Measurements from ENCODE around the gene ZSCAN18. TPM values are rescaled to one million over a fixed set of nuclear protein-coding genes. Genes with fewer than 3 reads are reported as not detected.

Gene ZSCAN18
- total and polyA plus RNA-seq, 9 of the 15 experiments (the other 6 are each of a cell fraction or from before 2014, with no cell fraction given) = 0.07 to 1.9 (median 0.31) TPM; not detected in 1

DNA sequence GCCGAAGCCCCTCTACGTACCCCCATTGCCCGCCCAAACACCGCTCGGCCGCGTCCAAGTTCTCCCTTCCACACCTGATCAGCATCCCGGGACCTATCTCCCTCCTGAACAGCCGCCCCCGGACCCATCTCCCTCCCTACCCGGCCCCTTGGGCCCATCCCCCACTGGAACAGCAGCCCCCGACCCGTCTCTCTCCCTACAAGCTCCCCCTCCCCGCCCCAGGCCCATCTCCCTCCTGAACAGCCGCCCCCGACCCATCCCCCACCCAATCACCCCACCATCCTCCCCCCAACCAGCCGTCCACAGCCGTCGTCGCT lies 63.6 kb downstream of the ZSCAN18 start (continued):
- TF ChIP-seq, protein P1, sequence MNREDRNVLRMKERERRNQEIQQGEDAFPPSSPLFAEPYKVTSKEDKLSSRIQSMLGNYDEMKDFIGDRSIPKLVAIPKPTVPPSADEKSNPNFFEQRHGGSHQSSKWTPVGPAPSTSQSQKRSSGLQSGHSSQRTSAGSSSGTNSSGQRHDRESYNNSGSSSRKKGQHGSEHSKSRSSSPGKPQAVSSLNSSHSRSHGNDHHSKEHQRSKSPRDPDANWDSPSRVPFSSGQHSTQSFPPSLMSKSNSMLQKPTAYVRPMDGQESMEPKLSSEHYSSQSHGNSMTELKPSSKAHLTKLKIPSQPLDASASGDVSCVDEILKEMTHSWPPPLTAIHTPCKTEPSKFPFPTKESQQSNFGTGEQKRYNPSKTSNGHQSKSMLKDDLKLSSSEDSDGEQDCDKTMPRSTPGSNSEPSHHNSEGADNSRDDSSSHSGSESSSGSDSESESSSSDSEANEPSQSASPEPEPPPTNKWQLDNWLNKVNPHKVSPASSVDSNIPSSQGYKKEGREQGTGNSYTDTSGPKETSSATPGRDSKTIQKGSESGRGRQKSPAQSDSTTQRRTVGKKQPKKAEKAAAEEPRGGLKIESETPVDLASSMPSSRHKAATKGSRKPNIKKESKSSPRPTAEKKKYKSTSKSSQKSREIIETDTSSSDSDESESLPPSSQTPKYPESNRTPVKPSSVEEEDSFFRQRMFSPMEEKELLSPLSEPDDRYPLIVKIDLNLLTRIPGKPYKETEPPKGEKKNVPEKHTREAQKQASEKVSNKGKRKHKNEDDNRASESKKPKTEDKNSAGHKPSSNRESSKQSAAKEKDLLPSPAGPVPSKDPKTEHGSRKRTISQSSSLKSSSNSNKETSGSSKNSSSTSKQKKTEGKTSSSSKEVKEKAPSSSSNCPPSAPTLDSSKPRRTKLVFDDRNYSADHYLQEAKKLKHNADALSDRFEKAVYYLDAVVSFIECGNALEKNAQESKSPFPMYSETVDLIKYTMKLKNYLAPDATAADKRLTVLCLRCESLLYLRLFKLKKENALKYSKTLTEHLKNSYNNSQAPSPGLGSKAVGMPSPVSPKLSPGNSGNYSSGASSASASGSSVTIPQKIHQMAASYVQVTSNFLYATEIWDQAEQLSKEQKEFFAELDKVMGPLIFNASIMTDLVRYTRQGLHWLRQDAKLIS (CRISPR knock-in tag; IDR thresholded peaks at IDR 0.05) = no peak
- TF ChIP-seq ELF4 (CRISPR knock-in tag; IDR thresholded peaks at IDR 0.05) (no peak), ELF2 (CRISPR knock-in tag; IDR thresholded peaks at IDR 0.05) (no peak)

Other genes starting within 250 kb of the ZSCAN18 start
Only the 7 nearest of the 15 such genes appear.
- gene C19orf18, start 123.7 kb downstream of the ZSCAN18 start, total RNA-seq (2014; rRNA removed) = not detected in 2 replicates
- gene C19orf18, start 123.7 kb downstream of the ZSCAN18 start, total RNA-seq (2014; rRNA removed; fragmentation: Illumina TruSeq; extraction: Trizol) = not detected in 2 replicates
- gene C19orf18, start 123.7 kb downstream of the ZSCAN18 start, total RNA-seq (2015; rRNA removed; fragmentation: Illumina TruSeq; extraction: Trizol) = not detected in 2 replicates
- not detected in 2 replicates for gene C19orf18, start 123.7 kb downstream of the ZSCAN18 start, total RNA-seq (2021)
- gene C19orf18, start 123.7 kb downstream of the ZSCAN18 start, polyA plus RNA-seq (2011; rRNA removed) = not detected in 2 replicates
- gene C19orf18, start 123.7 kb downstream of the ZSCAN18 start, polyA plus RNA-seq (2014; fragmentation: Illumina TruSeq; extraction: Trizol) = not detected in 2 replicates
- not detected for gene C19orf18, start 123.7 kb downstream of the ZSCAN18 start, polyA plus RNA-seq (2014; fragmentation: Nextera tagmentation; extraction: Ambion mirVana)
- gene C19orf18, start 123.7 kb downstream of the ZSCAN18 start, polyA plus RNA-seq (2014; rRNA removed) = not detected in 2 replicates
- gene ZNF606, start 95.4 kb downstream of the ZSCAN18 start, total RNA-seq (2014; rRNA removed) = 0.18 and 0.53 TPM in 2 replicates
- 0.32 and 0.44 TPM in 2 replicates for gene ZNF606, start 95.4 kb downstream of the ZSCAN18 start, total RNA-seq (2014; rRNA removed; fragmentation: Illumina TruSeq; extraction: Trizol)
- gene ZNF606, start 95.4 kb downstream of the ZSCAN18 start, total RNA-seq (2015; rRNA removed; fragmentation: Illumina TruSeq; extraction: Trizol) = 0.25 and 0.34 TPM in 2 replicates
- gene ZNF606, start 95.4 kb downstream of the ZSCAN18 start, total RNA-seq (2021) = 0.45 and 0.84 TPM in 2 replicates
- 0.28 TPM in 1 of 2 replicates, not detected in the other for gene ZNF606, start 95.4 kb downstream of the ZSCAN18 start, polyA plus RNA-seq (2011; rRNA removed)
- gene ZNF606, start 95.4 kb downstream of the ZSCAN18 start, polyA plus RNA-seq (2014; fragmentation: Illumina TruSeq; extraction: Trizol) = 0.31 and 0.37 TPM in 2 replicates
- gene ZNF606, start 95.4 kb downstream of the ZSCAN18 start, polyA plus RNA-seq (2014; fragmentation: Nextera tagmentation; extraction: Ambion mirVana) = under 1 TPM; 0.03 to 0.08 TPM
- gene ZNF606, start 95.4 kb downstream of the ZSCAN18 start, polyA plus RNA-seq (2014; rRNA removed) = 0.77 and 0.98 TPM in 2 replicates
- not detected in 2 replicates for gene ZSCAN1, start 64.2 kb downstream of the ZSCAN18 start, total RNA-seq (2014; rRNA removed)
- not detected in 2 replicates for gene ZSCAN1, start 64.2 kb downstream of the ZSCAN18 start, total RNA-seq (2014; rRNA removed; fragmentation: Illumina TruSeq; extraction: Trizol)
- gene ZSCAN1, start 64.2 kb downstream of the ZSCAN18 start, total RNA-seq (2015; rRNA removed; fragmentation: Illumina TruSeq; extraction: Trizol) = not detected in 2 replicates
- gene ZSCAN1, start 64.2 kb downstream of the ZSCAN18 start, total RNA-seq (2021) = not detected in 2 replicates
- gene ZSCAN1, start 64.2 kb downstream of the ZSCAN18 start, polyA plus RNA-seq (2011; rRNA removed) = not detected in 2 replicates
- gene ZSCAN1, start 64.2 kb downstream of the ZSCAN18 start, polyA plus RNA-seq (2014; fragmentation: Illumina TruSeq; extraction: Trizol) = not detected in 2 replicates
- gene ZSCAN1, start 64.2 kb downstream of the ZSCAN18 start, polyA plus RNA-seq (2014; fragmentation: Nextera tagmentation; extraction: Ambion mirVana) = not detected
- not detected in 2 replicates for gene ZSCAN1, start 64.2 kb downstream of the ZSCAN18 start, polyA plus RNA-seq (2014; rRNA removed)
- not detected in 2 replicates for gene ZNF135, start 38.9 kb downstream of the ZSCAN18 start, total RNA-seq (2014; rRNA removed)
- not detected in 2 replicates for gene ZNF135, start 38.9 kb downstream of the ZSCAN18 start, total RNA-seq (2014; rRNA removed; fragmentation: Illumina TruSeq; extraction: Trizol)
- gene ZNF135, start 38.9 kb downstream of the ZSCAN18 start, total RNA-seq (2015; rRNA removed; fragmentation: Illumina TruSeq; extraction: Trizol) = not detected in 2 replicates
- not detected in 2 replicates for gene ZNF135, start 38.9 kb downstream of the ZSCAN18 start, total RNA-seq (2021)
- gene ZNF135, start 38.9 kb downstream of the ZSCAN18 start, polyA plus RNA-seq (2011; rRNA removed) = not detected in 2 replicates
- gene ZNF135, start 38.9 kb downstream of the ZSCAN18 start, polyA plus RNA-seq (2014; fragmentation: Illumina TruSeq; extraction: Trizol) = not detected in 2 replicates
- not detected for gene ZNF135, start 38.9 kb downstream of the ZSCAN18 start, polyA plus RNA-seq (2014; fragmentation: Nextera tagmentation; extraction: Ambion mirVana)
- gene ZNF135, start 38.9 kb downstream of the ZSCAN18 start, polyA plus RNA-seq (2014; rRNA removed) = not detected in 2 replicates
- gene ZNF329, start 52.6 kb upstream of the ZSCAN18 start, total RNA-seq (2014; rRNA removed) = 2.0 TPM in 2 replicates
- gene ZNF329, start 52.6 kb upstream of the ZSCAN18 start, total RNA-seq (2014; rRNA removed; fragmentation: Illumina TruSeq; extraction: Trizol) = 3.6 and 4.2 TPM in 2 replicates
- gene ZNF329, start 52.6 kb upstream of the ZSCAN18 start, total RNA-seq (2015; rRNA removed; fragmentation: Illumina TruSeq; extraction: Trizol) = 3.0 and 3.3 TPM in 2 replicates
- 2.2 TPM in 2 replicates for gene ZNF329, start 52.6 kb upstream of the ZSCAN18 start, total RNA-seq (2021)
- gene ZNF329, start 52.6 kb upstream of the ZSCAN18 start, polyA plus RNA-seq (2011; rRNA removed) = 1.2 and 2.4 TPM in 2 replicates
- gene ZNF329, start 52.6 kb upstream of the ZSCAN18 start, polyA plus RNA-seq (2014; fragmentation: Illumina TruSeq; extraction: Trizol) = 2.1 and 2.2 TPM in 2 replicates
- gene ZNF329, start 52.6 kb upstream of the ZSCAN18 start, polyA plus RNA-seq (2014; fragmentation: Nextera tagmentation; extraction: Ambion mirVana) = 1 to 10 TPM in 1 of 2 experiments, under 1 TPM in 1; 0.21 to 1.0 TPM
- 1.2 and 2.0 TPM in 2 replicates for gene ZNF329, start 52.6 kb upstream of the ZSCAN18 start, polyA plus RNA-seq (2014; rRNA removed)
- gene ZNF274, start 84.8 kb upstream of the ZSCAN18 start, total RNA-seq (2014; rRNA removed) = 28.1 and 31.1 TPM in 2 replicates
- 26.8 and 28.9 TPM in 2 replicates for gene ZNF274, start 84.8 kb upstream of the ZSCAN18 start, total RNA-seq (2014; rRNA removed; fragmentation: Illumina TruSeq; extraction: Trizol)
- gene ZNF274, start 84.8 kb upstream of the ZSCAN18 start, total RNA-seq (2015; rRNA removed; fragmentation: Illumina TruSeq; extraction: Trizol) = 21.5 and 22.1 TPM in 2 replicates
- gene ZNF274, start 84.8 kb upstream of the ZSCAN18 start, total RNA-seq (2021) = 28.2 and 28.7 TPM in 2 replicates
- gene ZNF274, start 84.8 kb upstream of the ZSCAN18 start, polyA plus RNA-seq (2011; rRNA removed) = 35.3 and 37.0 TPM in 2 replicates
- gene ZNF274, start 84.8 kb upstream of the ZSCAN18 start, polyA plus RNA-seq (2014; fragmentation: Illumina TruSeq; extraction: Trizol) = 32.0 and 32.8 TPM in 2 replicates
- gene ZNF274, start 84.8 kb upstream of the ZSCAN18 start, polyA plus RNA-seq (2014; fragmentation: Nextera tagmentation; extraction: Ambion mirVana) = 1 to 10 TPM; 5.2 to 5.4 TPM
- gene ZNF274, start 84.8 kb upstream of the ZSCAN18 start, polyA plus RNA-seq (2014; rRNA removed) = 31.0 and 33.6 TPM in 2 replicates
- gene ZNF544, start 130.7 kb upstream of the ZSCAN18 start, total RNA-seq (2014; rRNA removed) = 59.0 and 64.1 TPM in 2 replicates
- 51.3 and 53.5 TPM in 2 replicates for gene ZNF544, start 130.7 kb upstream of the ZSCAN18 start, total RNA-seq (2014; rRNA removed; fragmentation: Illumina TruSeq; extraction: Trizol)
- gene ZNF544, start 130.7 kb upstream of the ZSCAN18 start, total RNA-seq (2015; rRNA removed; fragmentation: Illumina TruSeq; extraction: Trizol) = 37.8 and 39.4 TPM in 2 replicates
- 37.5 and 43.6 TPM in 2 replicates for gene ZNF544, start 130.7 kb upstream of the ZSCAN18 start, total RNA-seq (2021)
- gene ZNF544, start 130.7 kb upstream of the ZSCAN18 start, polyA plus RNA-seq (2011; rRNA removed) = 45.6 and 53.5 TPM in 2 replicates
- gene ZNF544, start 130.7 kb upstream of the ZSCAN18 start, polyA plus RNA-seq (2014; fragmentation: Illumina TruSeq; extraction: Trizol) = 32.3 and 39.3 TPM in 2 replicates
- 10 to 100 TPM; 23.6 to 28.6 TPM for gene ZNF544, start 130.7 kb upstream of the ZSCAN18 start, polyA plus RNA-seq (2014; fragmentation: Nextera tagmentation; extraction: Ambion mirVana)
- gene ZNF544, start 130.7 kb upstream of the ZSCAN18 start, polyA plus RNA-seq (2014; rRNA removed) = 41.4 and 53.8 TPM in 2 replicates